GM19025 (cell line): Measurements from ENCODE around the gene SLC28A1.

Experiments used
- ATAC-seq: cut with Tn5 transposase; IDR thresholded peaks from one replicate; pipeline ENCODE4 v1.9.1; 2021; ENCODE audit warnings: mild to moderate bottlenecking, low read depth, moderate library complexity; ENCODE audit not compliant: unreplicated experiment

The SLC28A1 gene

GRCh38 chr15:84934942-84935729 is 50.7 kb downstream of the SLC28A1 start:
- no peak for ATAC-seq

- ATAC-seq, result no peak
Measured at GRCh38 chr15:84937144-84937543, 52.7 kb downstream of the SLC28A1 start.

GRCh38 chr15:84938726-84939125 is 54.3 kb downstream of the SLC28A1 start:
- no peak for ATAC-seq

DNA sequence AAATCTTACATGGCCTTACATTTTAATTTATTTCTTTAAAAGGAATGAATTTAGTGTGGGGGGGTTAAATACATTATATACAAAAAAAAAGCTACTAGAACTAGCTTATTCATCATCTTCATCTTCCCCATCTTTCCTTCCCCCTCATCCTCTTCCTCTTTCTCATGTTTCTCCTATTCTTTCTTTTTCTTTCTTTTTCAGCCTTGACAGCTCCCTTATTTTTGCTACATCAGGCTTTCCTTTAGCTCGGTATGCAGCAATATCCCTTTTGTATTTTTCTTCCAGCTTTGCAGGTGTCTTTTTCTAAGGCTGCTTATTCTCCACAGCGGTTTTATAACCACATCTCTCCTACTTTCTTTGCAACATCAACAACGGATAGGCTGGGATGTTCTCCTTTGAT is 55.9 kb downstream of the SLC28A1 start:
- ATAC-seq, result no peak

DNA sequence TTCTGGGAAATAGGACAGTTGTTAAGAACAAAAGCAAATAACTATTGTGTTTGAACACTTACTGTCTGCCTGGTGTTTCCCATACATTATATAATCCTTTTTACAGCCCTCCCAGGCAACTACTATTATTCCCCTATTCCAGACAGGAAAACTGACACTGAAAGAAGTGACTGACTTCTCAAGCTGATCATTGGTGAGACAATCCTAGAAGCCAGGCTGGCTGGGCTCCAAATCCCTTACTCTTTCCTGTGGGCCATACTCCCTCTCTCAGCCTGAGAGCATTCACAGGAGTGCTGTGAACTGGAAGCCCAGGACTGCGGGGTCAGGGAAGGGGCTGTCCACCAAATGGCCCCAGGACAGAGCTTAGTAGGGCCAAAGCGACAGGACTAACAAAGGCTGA is 58.0 kb downstream of the SLC28A1 start:
- no peak for ATAC-seq

GRCh38 chr15:84944311-84944710 is 59.8 kb downstream of the SLC28A1 start:
- ATAC-seq, result no peak

DNA sequence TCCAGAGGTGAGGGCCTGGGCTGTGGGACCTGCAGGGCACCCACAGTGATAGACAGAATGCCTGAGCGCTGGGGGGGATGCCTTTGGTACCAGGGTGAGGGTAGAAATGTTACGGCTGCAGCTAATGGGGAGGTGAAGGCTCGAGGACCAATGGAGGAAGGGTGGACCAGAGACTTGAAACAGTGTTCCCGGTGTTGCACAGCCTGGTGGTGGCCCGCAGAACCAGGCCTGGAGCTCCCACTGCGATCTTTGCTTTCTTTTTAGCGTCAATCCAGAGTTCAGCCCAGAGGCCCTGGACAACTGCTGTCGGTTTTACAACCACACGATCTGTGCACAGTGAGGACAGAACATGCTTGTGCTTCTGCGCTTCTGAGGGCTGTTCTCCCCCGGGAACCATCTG is 60.4 kb downstream of the SLC28A1 start:
- ATAC-seq, result no peak

- no peak for ATAC-seq
Measured at GRCh38 chr15:84946772-84947489, 62.5 kb downstream of the SLC28A1 start.

- ATAC-seq, result no peak
Measured at GRCh38 chr15:84947947-84948830, 63.7 kb downstream of the SLC28A1 start.

DNA sequence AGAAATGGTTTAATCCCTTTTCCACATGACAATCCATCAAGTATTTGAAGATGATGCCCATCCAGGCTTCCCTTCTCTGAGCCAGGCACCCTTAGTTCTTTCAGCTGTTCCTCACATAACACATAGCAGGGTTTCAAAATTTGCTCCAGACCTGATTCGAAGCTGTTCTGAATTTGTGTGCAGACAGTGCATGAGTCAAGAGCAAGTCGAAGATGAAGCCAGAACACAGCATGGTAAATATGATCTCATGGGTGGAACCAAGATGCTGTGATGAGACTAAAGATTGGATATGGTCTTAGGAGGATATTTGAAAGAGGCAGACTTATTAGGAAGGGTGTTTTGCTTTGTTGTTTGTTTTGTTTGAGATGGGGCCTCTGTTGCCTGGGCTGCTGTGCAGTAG is 64.6 kb downstream of the SLC28A1 start:
- no peak for ATAC-seq

GRCh38 chr15:84949845-84950569 is 65.5 kb downstream of the SLC28A1 start:
- ATAC-seq, result no peak

DNA sequence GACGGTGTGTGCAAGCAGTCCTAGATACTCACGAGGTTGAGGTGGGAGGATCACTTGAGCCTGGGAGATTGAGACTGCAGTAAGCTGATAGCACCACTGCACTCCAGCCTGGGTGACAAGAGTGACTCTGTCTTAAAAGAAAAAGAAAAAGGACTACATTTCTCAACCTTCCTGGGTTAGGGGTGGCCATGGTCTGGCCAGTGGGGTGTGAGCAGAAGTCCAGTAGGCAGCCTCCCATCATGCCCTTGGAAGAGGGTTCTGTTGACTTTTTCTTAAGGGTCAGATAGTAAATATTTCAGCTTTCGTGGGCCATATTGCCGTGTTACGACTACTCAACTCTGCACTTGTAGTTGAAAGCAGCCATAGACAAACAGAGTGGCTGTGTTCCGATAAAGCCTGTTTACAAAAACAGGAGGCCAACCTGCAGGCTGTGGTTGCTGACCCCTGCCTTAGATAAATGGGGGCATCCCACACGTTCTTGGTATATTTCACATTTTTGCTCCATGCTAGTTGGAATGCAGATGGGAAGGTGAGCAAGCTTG is 66.2 kb downstream of the SLC28A1 start:
- ATAC-seq, result no peak

DNA sequence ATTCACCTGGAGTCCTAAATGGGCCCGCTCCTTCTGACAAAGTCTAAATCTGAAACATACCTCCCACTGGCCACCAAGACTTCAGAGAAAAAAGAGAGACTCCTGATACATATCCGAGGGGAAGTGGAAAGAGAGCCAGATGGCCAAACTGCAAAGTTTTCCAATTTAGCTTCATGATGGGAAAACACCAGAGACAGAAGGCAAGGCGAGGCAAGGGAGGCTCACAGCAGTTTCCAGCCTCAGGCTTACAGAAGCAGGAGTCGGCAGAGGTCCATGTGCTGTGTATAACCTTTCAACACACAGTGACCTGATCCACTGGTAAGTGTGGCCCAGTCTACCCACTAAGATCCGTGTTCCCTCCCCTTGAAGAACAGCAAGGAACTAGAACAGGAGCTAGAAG is 67.3 kb downstream of the SLC28A1 start:
- no peak for ATAC-seq

DNA sequence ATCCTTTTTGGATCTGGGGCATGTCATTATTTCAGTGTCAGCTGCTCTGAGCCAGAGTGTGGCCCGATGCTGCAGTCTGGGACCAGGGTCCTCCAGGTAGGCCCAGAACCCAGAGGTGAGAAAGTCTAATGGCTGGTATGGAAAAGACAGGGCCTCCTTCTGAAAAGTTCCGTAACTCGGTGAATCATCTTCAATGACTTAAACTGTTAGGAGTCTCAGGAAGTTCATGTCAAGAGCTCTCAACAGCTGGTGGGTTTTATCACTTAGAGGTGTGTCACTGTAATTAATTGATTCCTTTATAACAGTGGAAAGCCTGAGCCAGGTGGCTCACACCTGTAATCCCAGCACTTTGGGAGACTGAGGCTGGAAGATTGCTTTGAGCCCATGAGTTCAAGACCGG is 68.7 kb downstream of the SLC28A1 start:
- no peak for ATAC-seq

- no peak for ATAC-seq
Measured at GRCh38 chr15:84953726-84954125, 69.3 kb downstream of the SLC28A1 start.

GRCh38 chr15:84955089-84955848 is 70.8 kb downstream of the SLC28A1 start:
- no peak for ATAC-seq

DNA sequence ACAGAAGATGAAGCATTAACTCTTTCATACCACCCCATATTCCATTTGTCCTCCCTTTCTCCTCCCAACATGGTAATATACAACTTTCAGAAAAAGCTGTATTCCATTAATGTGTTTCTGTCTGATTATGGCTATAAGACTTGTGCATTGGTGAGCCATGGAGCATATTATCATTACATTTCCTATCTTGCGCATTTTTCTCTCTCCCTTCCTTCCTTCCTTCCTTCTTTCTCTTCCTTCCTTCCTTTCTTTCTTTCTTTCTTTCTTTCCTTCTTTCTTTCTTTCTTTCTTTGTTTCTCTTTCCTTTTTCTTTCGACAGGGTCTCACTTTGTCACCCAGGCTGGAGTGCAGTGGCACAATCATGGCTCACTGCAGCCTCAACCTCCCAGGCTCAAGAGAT is 71.7 kb downstream of the SLC28A1 start:
- no peak for ATAC-seq

DNA sequence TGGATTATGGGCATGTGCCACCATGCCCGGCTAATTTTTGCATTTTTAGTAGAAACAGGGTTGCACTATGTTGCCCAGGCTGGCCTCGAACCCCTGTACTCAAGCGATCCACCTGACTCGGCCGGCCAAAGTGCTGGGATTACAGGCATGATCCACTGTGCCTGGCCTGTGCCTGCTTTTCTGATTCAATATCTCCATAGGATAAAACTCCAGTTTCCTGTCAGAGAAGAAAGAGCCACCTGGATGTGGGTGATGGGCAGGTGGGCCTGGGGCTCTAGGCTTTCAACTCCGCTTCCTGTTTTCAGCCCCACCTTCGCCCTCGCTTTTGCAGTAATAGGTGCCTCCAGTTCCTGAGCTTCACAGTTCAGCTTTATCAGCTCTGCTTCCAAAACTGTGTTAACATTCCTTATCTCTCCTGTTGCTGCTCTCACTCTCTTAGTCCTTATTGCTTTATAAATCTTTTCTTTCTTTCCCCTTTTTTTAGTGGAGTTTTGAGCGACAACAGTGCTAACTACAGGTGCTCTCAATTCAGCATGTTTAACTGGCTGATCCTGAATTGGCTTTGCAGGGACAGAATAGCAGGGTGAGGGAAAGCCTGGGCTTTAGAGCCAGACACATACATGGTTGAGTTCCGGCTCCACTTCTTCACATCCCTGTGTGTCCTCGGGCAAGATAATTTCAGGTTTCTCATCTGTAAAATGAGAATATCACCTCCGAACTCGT is 76.1 kb downstream of the SLC28A1 start:
- ATAC-seq, result no peak

- no peak for ATAC-seq
Measured at GRCh38 chr15:84961114-84961452, 76.6 kb downstream of the SLC28A1 start.
